ENCODE results near the gene RNF150.

DNA sequence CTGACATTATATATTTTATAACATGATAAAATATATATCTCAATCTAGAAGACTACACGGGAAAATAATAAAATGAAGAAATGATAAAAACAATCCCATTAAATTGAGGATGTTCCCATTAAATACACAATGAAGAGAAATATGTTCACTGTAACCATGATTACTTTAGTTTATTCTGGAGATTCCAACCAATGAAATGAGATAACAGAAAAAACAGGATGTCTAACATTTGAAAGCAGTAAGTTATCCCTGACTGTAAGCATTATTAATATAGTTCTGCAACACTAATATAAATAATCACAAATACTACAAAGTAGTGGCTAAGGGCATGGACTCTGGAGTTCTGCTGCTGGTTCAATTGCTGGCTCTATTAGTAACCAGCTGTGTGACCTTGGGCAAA is 169.4 kb downstream of the RNF150 start:
- TF ChIP-seq, protein P1, sequence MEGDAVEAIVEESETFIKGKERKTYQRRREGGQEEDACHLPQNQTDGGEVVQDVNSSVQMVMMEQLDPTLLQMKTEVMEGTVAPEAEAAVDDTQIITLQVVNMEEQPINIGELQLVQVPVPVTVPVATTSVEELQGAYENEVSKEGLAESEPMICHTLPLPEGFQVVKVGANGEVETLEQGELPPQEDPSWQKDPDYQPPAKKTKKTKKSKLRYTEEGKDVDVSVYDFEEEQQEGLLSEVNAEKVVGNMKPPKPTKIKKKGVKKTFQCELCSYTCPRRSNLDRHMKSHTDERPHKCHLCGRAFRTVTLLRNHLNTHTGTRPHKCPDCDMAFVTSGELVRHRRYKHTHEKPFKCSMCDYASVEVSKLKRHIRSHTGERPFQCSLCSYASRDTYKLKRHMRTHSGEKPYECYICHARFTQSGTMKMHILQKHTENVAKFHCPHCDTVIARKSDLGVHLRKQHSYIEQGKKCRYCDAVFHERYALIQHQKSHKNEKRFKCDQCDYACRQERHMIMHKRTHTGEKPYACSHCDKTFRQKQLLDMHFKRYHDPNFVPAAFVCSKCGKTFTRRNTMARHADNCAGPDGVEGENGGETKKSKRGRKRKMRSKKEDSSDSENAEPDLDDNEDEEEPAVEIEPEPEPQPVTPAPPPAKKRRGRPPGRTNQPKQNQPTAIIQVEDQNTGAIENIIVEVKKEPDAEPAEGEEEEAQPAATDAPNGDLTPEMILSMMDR (conservative IDR thresholded peaks at IDR 0.05; ENCODE audit: low read length) = no peak
- TF ChIP-seq EZH2phosphoT487 (IDR thresholded peaks at IDR 0.05; ENCODE audit: borderline replicate concordance) = no peak
